Neural cell (in vitro differentiated cells): ENCODE data around the gene EIF3D. TPM values are rescaled to one million over a fixed set of nuclear protein-coding genes. Genes with fewer than 3 reads are reported as not detected.

Experiments
- H2AFZ ChIP-seq: fragments of 200-600, 300-800 bp; sonication (generic), shearing (Covaris generic); 2 replicates; pipeline ENCODE4 v1.6.0; 2014; ENCODE audit warnings: low read depth, mild to moderate bottlenecking, antibody characterized with exemption, low read length, moderate library complexity
- H3F3A ChIP-seq: fragments of 200-600 bp; shearing (Covaris generic); 2 replicates; pipeline ENCODE4 v1.6.1; 2016; ENCODE audit warnings: mild to moderate bottlenecking, moderate library complexity, mixed read lengths, antibody characterized with exemption, low read length; ENCODE audit not compliant: insufficient read depth, poor library complexity, severe bottlenecking
- H3K27ac ChIP-seq: fragments of 200-600, 300-800 bp; sonication (generic), shearing (Covaris generic); 2 replicates; pipeline ENCODE4 v1.5.1; 2014; ENCODE audit warnings: mild to moderate bottlenecking, low read length, moderate library complexity
- H3K27me3 ChIP-seq: fragments of 300-800, 200-600 bp; sonication (generic), shearing (Covaris generic); 2 replicates; pipeline ENCODE4 v1.6.0; 2014; ENCODE audit warnings: mild to moderate bottlenecking, low read depth, low read length, moderate library complexity; ENCODE audit not compliant: insufficient read depth
- H3K36me3 ChIP-seq: fragments of 300-800, 200-600 bp; sonication (generic), shearing (Covaris generic); 2 replicates; pipeline ENCODE4 v1.5.1; 2014; ENCODE audit warnings: mild to moderate bottlenecking, antibody characterized with exemption, low read length, moderate library complexity; ENCODE audit not compliant: insufficient read depth
- H3K4me2 ChIP-seq: fragments of 300-800, 200-600 bp; sonication (generic), shearing (Covaris generic); 2 replicates; pipeline ENCODE4 v1.6.0; 2014; ENCODE audit warnings: mild to moderate bottlenecking, low read length
- H3K4me3 ChIP-seq: fragments of 300-800, 200-600 bp; sonication (generic), shearing (Covaris generic); 2 replicates; pipeline ENCODE4 v1.5.1; 2014; ENCODE audit warnings: mild to moderate bottlenecking, low read length, moderate library complexity
- H3K79me2 ChIP-seq: fragments of 200-600 bp; shearing (Covaris generic); replicated peaks from 2 replicates; pipeline ENCODE4 v1.6.0; 2014; ENCODE audit warnings: mild to moderate bottlenecking, low read length, moderate library complexity; ENCODE audit not compliant: insufficient read depth
- H3K9ac ChIP-seq: fragments of 300-800, 200-600 bp; sonication (generic), shearing (Covaris generic); 2 replicates; pipeline ENCODE4 v1.6.1; 2016; ENCODE audit warnings: mild to moderate bottlenecking, low read length, mixed read lengths
- H3K9me2 ChIP-seq: fragments of 200-600 bp; shearing (Covaris generic); 2 replicates; pipeline ENCODE4 v1.6.1; 2016; ENCODE audit warnings: mild to moderate bottlenecking, low read length, mixed read lengths; ENCODE audit not compliant: insufficient read depth
- H3K9me3 ChIP-seq: fragments of 200-600, 300-800 bp; sonication (generic), shearing (Covaris generic); 2 replicates; pipeline ENCODE4 v1.6.1; 2016; ENCODE audit warnings: mild to moderate bottlenecking, mixed run types, low read length, moderate library complexity, mixed read lengths
- H4K20me1 ChIP-seq: fragments of 200-600 bp; shearing (Covaris generic); 2 replicates; pipeline ENCODE4 v1.6.1; 2016; ENCODE audit warnings: mild to moderate bottlenecking, mixed run types; ENCODE audit not compliant: insufficient read depth
- CTCF ChIP-seq: fragments of 450-650 bp; IDR thresholded peaks from 2 replicates; pipeline ENCODE4 v1.5.1; 2014; ENCODE audit warnings: antibody characterized with exemption, mild to moderate bottlenecking, moderate library complexity; ENCODE audit not compliant: poor library complexity, severe bottlenecking
- EP300 ChIP-seq: fragments of 450-650 bp; conservative IDR thresholded peaks from 2 replicates; pipeline ENCODE4 v1.6.1; 2014; ENCODE audit warnings: antibody characterized with exemption, mild to moderate bottlenecking, moderate library complexity; ENCODE audit not compliant: poor library complexity, severe bottlenecking
- EZH2 ChIP-seq: fragments of 200-600, 300-800 bp; shearing (Covaris generic), sonication (generic); IDR thresholded peaks from 2 replicates; pipeline ENCODE4 v1.6.1; 2014; ENCODE audit warnings: antibody characterized with exemption, low read length, borderline replicate concordance, mild to moderate bottlenecking; ENCODE audit not compliant: insufficient read depth, poor library complexity, severe bottlenecking
- MXI1 ChIP-seq: fragments of 450-650 bp; conservative IDR thresholded peaks from 2 replicates; pipeline ENCODE4 v1.6.1; 2014; ENCODE audit warnings: antibody characterized with exemption, mild to moderate bottlenecking; ENCODE audit not compliant: poor library complexity, severe bottlenecking
- POLR2AphosphoS5 ChIP-seq: IDR thresholded peaks from 2 replicates; pipeline ENCODE4 v1.6.1; 2012
- RAD21 ChIP-seq: fragments of 450-650 bp; conservative IDR thresholded peaks from 2 replicates; pipeline ENCODE4 v1.6.1; 2014; ENCODE audit warnings: antibody characterized with exemption, mild to moderate bottlenecking, moderate library complexity
- REST ChIP-seq: IDR thresholded peaks from 2 replicates; pipeline ENCODE4 v1.6.1; 2012; ENCODE audit warnings: borderline replicate concordance
- SMC3 ChIP-seq: fragments of 450-650 bp; conservative IDR thresholded peaks from 2 replicates; pipeline ENCODE4 v1.6.1; 2014; ENCODE audit warnings: antibody characterized with exemption, mild to moderate bottlenecking, moderate library complexity; ENCODE audit not compliant: poor library complexity
- TAF1 ChIP-seq: IDR thresholded peaks from 2 replicates; pipeline ENCODE4 v1.6.1; 2012; ENCODE audit warnings: low read depth
- polyA plus RNA-seq: library from polyadenylated mRNA; depleted of rRNA; stranded (reverse); fragments of >200 nt; gene quantifications from 2 replicates; pipeline ENCODE4 v1.2.3, GENCODE V29; 2014

EIF3D gene
- polyA plus RNA-seq, 1 donor from 2014 or later, result 133 TPM

DNA sequence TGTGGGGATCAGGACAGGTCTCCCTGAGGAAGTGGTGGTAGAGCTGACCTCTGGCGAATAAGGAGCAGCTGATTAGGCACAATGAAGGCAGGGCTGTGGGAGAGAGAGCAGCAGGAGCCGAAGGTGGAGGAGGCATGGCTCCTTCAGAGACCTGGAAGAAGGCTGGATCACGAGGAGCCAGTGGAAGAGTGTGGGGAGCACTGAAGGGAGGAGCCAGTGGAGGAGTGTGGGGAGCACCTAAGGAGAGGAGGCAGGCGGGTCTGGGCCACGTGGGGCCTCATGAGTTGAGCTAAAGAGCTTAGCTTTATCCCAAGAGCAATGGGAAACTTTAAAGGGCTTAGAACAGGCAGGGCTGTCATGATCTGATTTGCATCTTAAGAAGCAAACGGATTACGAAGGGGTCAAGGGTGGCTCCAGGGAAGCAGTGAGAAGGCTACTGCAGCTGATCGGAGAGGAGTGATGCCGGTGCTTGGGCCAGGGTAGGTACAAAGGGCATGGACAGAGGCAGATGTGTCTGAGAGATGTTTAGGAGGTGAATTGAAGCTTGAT is 44.9 kb upstream of the EIF3D start:
- H3K79me2 ChIP-seq, result no peaks in the 10 kb centered on the region
- H3K9me2 ChIP-seq, result no peaks in the 10 kb centered on the region
- TF ChIP-seq POLR2AphosphoS5 (no peak), SMC3 (no peak), EP300 (no peak), CTCF (no peak), EZH2 (no peak), REST (no peak), MXI1 (no peak), RAD21 (no peak), TAF1 (no peak)
- H3K4me3 ChIP-seq, result no peak overlapping the region
- H3K27me3 ChIP-seq, result no peaks in the 10 kb centered on the region
- no peaks in the 10 kb centered on the region for H3K36me3 ChIP-seq
- no peaks in the 10 kb centered on the region for H3F3A ChIP-seq
- no peaks in the 10 kb centered on the region for H4K20me1 ChIP-seq
- H2AFZ ChIP-seq, result no peak overlapping the region
- H3K9ac ChIP-seq, result no peak overlapping the region
- no peaks in the 10 kb centered on the region for H3K9me3 ChIP-seq
- H3K4me2 ChIP-seq, result no peak overlapping the region
- H3K27ac ChIP-seq, result no peak overlapping the region

- no peak overlapping the region for H3K4me2 ChIP-seq
- no peaks in the 10 kb centered on the region for H4K20me1 ChIP-seq
- no peak overlapping the region for H2AFZ ChIP-seq
- no peak for TF ChIP-seq MXI1
- no peak for TF ChIP-seq REST
- no peak for TF ChIP-seq CTCF
- TF ChIP-seq TAF1, result no peak
- TF ChIP-seq RAD21, result no peak
- TF ChIP-seq SMC3, result no peak
- no peak for TF ChIP-seq EP300
- no peak for TF ChIP-seq EZH2
- TF ChIP-seq POLR2AphosphoS5, result no peak
- H3K9me2 ChIP-seq, result no peaks in the 10 kb centered on the region
- no peaks in the 10 kb centered on the region for H3K27me3 ChIP-seq
- no peaks in the 10 kb centered on the region for H3K36me3 ChIP-seq
- H3F3A ChIP-seq, result no peaks in the 10 kb centered on the region
- H3K79me2 ChIP-seq, result no peaks in the 10 kb centered on the region
- no peak overlapping the region for H3K4me3 ChIP-seq
- no peaks in the 10 kb centered on the region for H3K9me3 ChIP-seq
- no peak overlapping the region for H3K9ac ChIP-seq
- H3K27ac ChIP-seq, result no peak overlapping the region
Observed at GRCh38 chr22:36571991-36572390, 43.0 kb upstream of the EIF3D start.
